HG03175 (cell line): ENCODE measurements around the gene CYTH1.

Experiments used
- ATAC-seq: cut with Tn5 transposase; IDR thresholded peaks from one replicate; pipeline ENCODE4 v1.9.1; 2021; ENCODE audit warnings: mild to moderate bottlenecking, moderate library complexity; ENCODE audit not compliant: unreplicated experiment

Gene CYTH1

GRCh38 chr17:78806451-78806850 lies 24.4 kb upstream of the CYTH1 start:
- no peak for ATAC-seq

GRCh38 chr17:78805301-78805700 lies 23.2 kb upstream of the CYTH1 start:
- ATAC-seq, result no peak

GRCh38 chr17:78804777-78805176 lies 22.7 kb upstream of the CYTH1 start:
- ATAC-seq, result no peak

GRCh38 chr17:78803186-78803845 lies 21.2 kb upstream of the CYTH1 start:
- no peak for ATAC-seq

- no peak for ATAC-seq
Observed at GRCh38 chr17:78802459-78802858, 20.4 kb upstream of the CYTH1 start.

GRCh38 chr17:78802008-78802407 lies 19.9 kb upstream of the CYTH1 start:
- ATAC-seq, result no peak

- no peak for ATAC-seq
Observed at GRCh38 chr17:78800132-78800931, 18.3 kb upstream of the CYTH1 start.

- no peak for ATAC-seq
Observed at GRCh38 chr17:78798695-78799559, 16.9 kb upstream of the CYTH1 start.

- no peak for ATAC-seq
Observed at GRCh38 chr17:78797691-78798585, 15.9 kb upstream of the CYTH1 start.

GRCh38 chr17:78797213-78797612 lies 15.1 kb upstream of the CYTH1 start:
- ATAC-seq, result no peak

GRCh38 chr17:78796517-78796900 lies 14.4 kb upstream of the CYTH1 start:
- ATAC-seq, result no peak

- no peak for ATAC-seq
Observed at GRCh38 chr17:78795861-78796516, 13.9 kb upstream of the CYTH1 start.

GRCh38 chr17:78794864-78795640 lies 13.0 kb upstream of the CYTH1 start:
- ATAC-seq, result no peak

- no peak for ATAC-seq
Observed at GRCh38 chr17:78794399-78794798, 12.3 kb upstream of the CYTH1 start.

GRCh38 chr17:78793968-78794367 lies 11.9 kb upstream of the CYTH1 start:
- ATAC-seq, result no peak

GRCh38 chr17:78793415-78793814 lies 11.3 kb upstream of the CYTH1 start:
- no peak for ATAC-seq

GRCh38 chr17:78791840-78792709 lies 10.0 kb upstream of the CYTH1 start:
- ATAC-seq, result no peak

GRCh38 chr17:78790552-78790951 lies 8.5 kb upstream of the CYTH1 start:
- ATAC-seq, result no peak
